RPMI7951 (cell line): ENCODE results near the gene RUFY1. TPM values are rescaled to one million over a fixed set of nuclear protein-coding genes. Genes with fewer than 3 reads are reported as not detected.
A peak's percentile ranks its signal among the peaks of the same experiment; 100 is the strongest.
"Not testable (repeated sequence)": the region's sequence is repeated elsewhere in the genome, so short reads cannot be mapped to it uniquely, and the experiment has no call there.

Source experiments
- DNase-seq: peaks from one replicate; pipeline ENCODE4 v3.0.0-alpha.2; 2012; ENCODE audit warnings: low read depth
- total RNA-seq: library from RNA; depleted of rRNA; stranded (reverse); fragments of >200 nt; shearing (Covaris generic); gene quantifications from 2 replicates; pipeline ENCODE4 v1.2.3, GENCODE V29; 2014

RUFY1 gene
- total RNA-seq, 1 experiment from 2014 or later = 21.0 TPM

- DNase-seq = peak; percentile 96
Observed at GRCh38 chr5:179623003-179623905, 72.9 kb downstream of the RUFY1 start, which contains the start of gene HNRNPH1. Gene HNRNPH1, minus strand, starts transcription at chr5:179623671. Its CDS starts 538 bp downstream, at chr5:179623133.

GRCh38 chr5:179623906-179624741, 73.8 kb downstream of the RUFY1 start:
- DNase-seq = peak; percentile 93

GRCh38 chr5:179624841-179625271, 74.5 kb downstream of the RUFY1 start:
- DNase-seq = no peak

GRCh38 chr5:179633501-179634369, 83.4 kb downstream of the RUFY1 start:
- DNase-seq = not testable (repeated sequence)

- not testable (repeated sequence) for DNase-seq
Observed at GRCh38 chr5:179634370-179635172, 84.2 kb downstream of the RUFY1 start.

GRCh38 chr5:179639296-179639695, 88.9 kb downstream of the RUFY1 start:
- not testable (repeated sequence) for DNase-seq

- DNase-seq = not testable (repeated sequence)
Observed at GRCh38 chr5:179641745-179642144, 91.4 kb downstream of the RUFY1 start.

- DNase-seq = not testable (repeated sequence)
Observed at GRCh38 chr5:179642626-179643025, 92.3 kb downstream of the RUFY1 start.

- DNase-seq = not testable (repeated sequence)
Observed at GRCh38 chr5:179643141-179643920, 93.0 kb downstream of the RUFY1 start.

GRCh38 chr5:179644766-179645165, 94.4 kb downstream of the RUFY1 start:
- DNase-seq = not testable (repeated sequence)

- DNase-seq = no peak
Observed at GRCh38 chr5:179648410-179648809, 98.1 kb downstream of the RUFY1 start.

GRCh38 chr5:179649166-179649703, 98.9 kb downstream of the RUFY1 start:
- DNase-seq = not testable (repeated sequence)

GRCh38 chr5:179650245-179650644, 99.9 kb downstream of the RUFY1 start:
- DNase-seq = not testable (repeated sequence)

GRCh38 chr5:179653135-179653534, 102.8 kb downstream of the RUFY1 start:
- DNase-seq = not testable (repeated sequence)

GRCh38 chr5:179657302-179658178, 107.2 kb downstream of the RUFY1 start:
- DNase-seq = not testable (repeated sequence)

- DNase-seq = not testable (repeated sequence)
Observed at GRCh38 chr5:179658179-179658856, 108.0 kb downstream of the RUFY1 start.
